ENCODE data around the gene CNPPD1. TPM values are rescaled to one million over a fixed set of nuclear protein-coding genes. Genes with fewer than 3 reads are reported as not detected.

Gene CNPPD1
- total RNA-seq, 1 experiment from 2014 or later, result 34.7 TPM

GRCh38 chr2:219182331-219183150, 5.8 kb upstream of the CNPPD1 start:
- peak; percentile 15 for DNase-seq (ENCODE audit: low spot score)
- in situ Hi-C loops (cut with HindIII; ENCODE audit: low sequenced_read_pairs), result no loop called here

- in situ Hi-C loops (cut with HindIII; ENCODE audit: low sequenced_read_pairs), result no loop called here
Measured at GRCh38 chr2:219181531-219181930, 4.8 kb upstream of the CNPPD1 start.

GRCh38 chr2:219180961-219181360, 4.2 kb upstream of the CNPPD1 start:
- in situ Hi-C loops (cut with HindIII; ENCODE audit: low sequenced_read_pairs), result no loop called here

More at GRCh38 chr2:219181531-219181930, 4.8 kb upstream of the CNPPD1 start:
- DNase-seq (ENCODE audit: low spot score), result no peak

GRCh38 chr2:219179601-219180465, 3.1 kb upstream of the CNPPD1 start:
- no peak for DNase-seq (ENCODE audit: low spot score)
- in situ Hi-C loops (cut with HindIII; ENCODE audit: low sequenced_read_pairs), result no loop called here

More at GRCh38 chr2:219180961-219181360, 4.2 kb upstream of the CNPPD1 start:
- DNase-seq (ENCODE audit: low spot score), result no peak

GRCh38 chr2:219178377-219179175, 1.9 kb upstream of the CNPPD1 start:
- DNase-seq (ENCODE audit: low spot score), result peak; percentile 41
- in situ Hi-C loops (cut with HindIII; ENCODE audit: low sequenced_read_pairs), result no loop called here

GRCh38 chr2:219177552-219178376, 1.0 kb upstream of the CNPPD1 start, which contains the start of gene RETREG2:
TSS of gene RETREG2 (plus strand) at chr2:219178275. CDS start at chr2:219178353, 78 bp downstream.
- peak; percentile 86 for DNase-seq (ENCODE audit: low spot score)
- in situ Hi-C loops (cut with HindIII; ENCODE audit: low sequenced_read_pairs), result no loop called here

GRCh38 chr2:219175928-219176817, 552 bp downstream of the CNPPD1 start:
- in situ Hi-C loops (cut with HindIII; ENCODE audit: low sequenced_read_pairs), result no loop called here
- peak; percentile 68 for DNase-seq (ENCODE audit: low spot score)

GRCh38 chr2:219175486-219175885, 1.2 kb downstream of the CNPPD1 start:
- DNase-seq (ENCODE audit: low spot score), result no peak
- in situ Hi-C loops (cut with HindIII; ENCODE audit: low sequenced_read_pairs), result no loop called here

GRCh38 chr2:219174801-219175200, 1.9 kb downstream of the CNPPD1 start:
- in situ Hi-C loops (cut with HindIII; ENCODE audit: low sequenced_read_pairs), result no loop called here
- DNase-seq (ENCODE audit: low spot score), result no peak

GRCh38 chr2:219174146-219174545, 2.6 kb downstream of the CNPPD1 start:
- in situ Hi-C loops (cut with HindIII; ENCODE audit: low sequenced_read_pairs), result no loop called here
- no peak for DNase-seq (ENCODE audit: low spot score)

GRCh38 chr2:219173176-219173575, 3.5 kb downstream of the CNPPD1 start:
- no peak for DNase-seq (ENCODE audit: low spot score)
- in situ Hi-C loops (cut with HindIII; ENCODE audit: low sequenced_read_pairs), result no loop called here

- in situ Hi-C loops (cut with HindIII; ENCODE audit: low sequenced_read_pairs), result no loop called here
Measured at GRCh38 chr2:219172231-219173154, 4.2 kb downstream of the CNPPD1 start.

GRCh38 chr2:219171231-219171651, 5.5 kb downstream of the CNPPD1 start:
- peak; percentile 70 for DNase-seq (ENCODE audit: low spot score)
- in situ Hi-C loops (cut with HindIII; ENCODE audit: low sequenced_read_pairs), result no loop called here

More at GRCh38 chr2:219172231-219173154, 4.2 kb downstream of the CNPPD1 start:
- DNase-seq (ENCODE audit: low spot score), result no peak

GRCh38 chr2:219169930-219170654, 6.6 kb downstream of the CNPPD1 start, which contains the start of gene SLC23A3:
TSS of gene SLC23A3 (minus strand) at chr2:219170029. CDS start at chr2:219169984, 45 bp downstream.
- no peak for DNase-seq (ENCODE audit: low spot score)
- in situ Hi-C loops (cut with HindIII; ENCODE audit: low sequenced_read_pairs), result no loop called here

GRCh38 chr2:219168932-219169331, 7.8 kb downstream of the CNPPD1 start:
- no peak for DNase-seq (ENCODE audit: low spot score)
- in situ Hi-C loops (cut with HindIII; ENCODE audit: low sequenced_read_pairs), result no loop called here

GRCh38 chr2:219168526-219168925, 8.2 kb downstream of the CNPPD1 start:
- in situ Hi-C loops (cut with HindIII; ENCODE audit: low sequenced_read_pairs), result no loop called here
- no peak for DNase-seq (ENCODE audit: low spot score)

All from G401 (cell line).